IMR-90 (cell line): ENCODE measurements around the gene NUP93. TPM values are rescaled to one million over a fixed set of nuclear protein-coding genes. Genes with fewer than 3 reads are reported as not detected.
"Not testable (repeated sequence)": the region's sequence is repeated elsewhere in the genome, so short reads cannot be mapped to it uniquely, and the experiment has no call there.

Source experiments
- ATAC-seq: fragments of 200-7000 bp; cut with Tn5 transposase; 2 replicates; pipeline ENCODE4 v1.9.1; 2020; ENCODE audit warnings: low read depth, mild to moderate bottlenecking, moderate library complexity
- BruUV-seq: library from RNA; stranded (reverse); fragments of 400-500 nt; replicated peaks from 2 replicates; lab custom pipeline; 2021; lab: Mats Ljungman, UMichigan
- CTCF ChIA-PET: fragments of 300-600 bp; formaldehyde crosslinking; extraction: SDS; loops from one replicate; lab custom pipeline; 2021; ENCODE audit warnings: antibody characterized with exemption; lab: Yijun Ruan, JAX
- POLR2A ChIA-PET: fragments of 300-600 bp; sonication (Branson Sonifier 250); formaldehyde crosslinking; loops from one replicate; lab custom pipeline; 2022; ENCODE audit warnings: antibody characterized with exemption; ENCODE audit not compliant: unreplicated experiment; lab: Charles Lee
- DNase-seq: peaks from one replicate; pipeline ENCODE4 v3.0.0; 2013
- H2AFZ ChIP-seq: replicated peaks from 2 replicates; pipeline ENCODE3; 2013; ENCODE audit warnings: low read length, mild to moderate bottlenecking; ENCODE audit not compliant: poor library complexity
- H2AK5ac ChIP-seq: 2 replicates; pipeline ENCODE4 v1.6.1; 2013; ENCODE audit warnings: low read depth, low read length, inconsistent platforms
- H2AK9ac ChIP-seq: replicated peaks from 2 replicates; pipeline ENCODE3; 2013; ENCODE audit warnings: mild to moderate bottlenecking, low read depth, low read length, moderate library complexity; ENCODE audit not compliant: poor library complexity
- H2BK120ac ChIP-seq: 2 replicates; pipeline ENCODE4 v1.6.1; 2013; ENCODE audit warnings: low read depth, low read length, inconsistent platforms
- H2BK15ac ChIP-seq: 3 replicates; pipeline ENCODE4 v1.6.1; 2013; ENCODE audit warnings: low read depth, low read length, inconsistent platforms
- H2BK20ac ChIP-seq: 2 replicates; pipeline ENCODE4 v1.6.1; 2013; ENCODE audit warnings: low read depth, mild to moderate bottlenecking, inconsistent platforms, low read length, moderate library complexity
- H2BK5ac ChIP-seq: 2 replicates; pipeline ENCODE4 v1.6.1; 2013; ENCODE audit warnings: mild to moderate bottlenecking, low read depth, low read length, inconsistent platforms; ENCODE audit not compliant: poor library complexity, severe bottlenecking
- H3K14ac ChIP-seq: replicated peaks from 2 replicates; pipeline ENCODE4 v1.6.1; 2013; ENCODE audit warnings: low read depth, low read length, inconsistent platforms
- H3K18ac ChIP-seq: 2 replicates; pipeline ENCODE4 v1.6.1; 2013; ENCODE audit warnings: low read depth, low read length, control low read depth
- H3K23ac ChIP-seq: 2 replicates; pipeline ENCODE4 v1.6.1; 2013; ENCODE audit warnings: low read depth, low read length, inconsistent platforms
- H3K27ac ChIP-seq: 2 replicates; pipeline ENCODE4 v1.5.1; 2013; ENCODE audit warnings: mild to moderate bottlenecking, control low read depth, low read length; ENCODE audit not compliant: insufficient read depth
- H3K27me3 ChIP-seq: 2 replicates; pipeline ENCODE4 v1.6.1; 2013; ENCODE audit warnings: low read length; ENCODE audit not compliant: control insufficient read depth, insufficient read depth
- H3K36me3 ChIP-seq: 2 replicates; pipeline ENCODE4 v1.6.1; 2013; ENCODE audit warnings: low read length, mixed read lengths; ENCODE audit not compliant: control insufficient read depth, insufficient read depth
- H3K4ac ChIP-seq: 2 replicates; pipeline ENCODE4 v1.6.1; 2013; ENCODE audit warnings: low read depth, low read length, inconsistent platforms
- H3K4me1 ChIP-seq: 2 replicates; pipeline ENCODE4 v1.6.1; 2013; ENCODE audit warnings: low read length, mixed read lengths; ENCODE audit not compliant: control insufficient read depth, insufficient read depth
- H3K4me2 ChIP-seq: 2 replicates; pipeline ENCODE4 v1.6.1; 2013; ENCODE audit warnings: low read depth, mild to moderate bottlenecking, control low read depth, low read length, moderate library complexity
- H3K4me3 ChIP-seq: 2 replicates; pipeline ENCODE4 v1.5.1; 2013; ENCODE audit warnings: low read depth, mild to moderate bottlenecking, control low read depth, low read length, moderate library complexity; ENCODE audit not compliant: insufficient read depth
- H3K56ac ChIP-seq: 2 replicates; pipeline ENCODE4 v1.6.1; 2013; ENCODE audit warnings: low read length, inconsistent platforms; ENCODE audit not compliant: insufficient read depth; ENCODE audit errors: extremely low read depth
- H3K79me1 ChIP-seq, 2 experiments: 2 replicates each; pipeline ENCODE4 v1.6.1; 2013; ENCODE audit warnings: low read length in 2 of 2, inconsistent platforms in 1 of 2, low read depth in 1 of 2
- H3K9ac ChIP-seq: 2 replicates; pipeline ENCODE4 v1.6.1; 2013; ENCODE audit warnings: low read depth, low read length, control low read depth
- H3K9me1 ChIP-seq: 2 replicates; pipeline ENCODE4 v1.6.1; 2013; ENCODE audit warnings: low read length, inconsistent platforms; ENCODE audit not compliant: insufficient read depth
- H3K9me3 ChIP-seq: 2 replicates; pipeline ENCODE4 v1.6.1; 2013; ENCODE audit warnings: low read length; ENCODE audit not compliant: control insufficient read depth, insufficient read depth
- H4K20me1 ChIP-seq: 2 replicates; pipeline ENCODE4 v1.6.1; 2013; ENCODE audit warnings: low read length, inconsistent platforms; ENCODE audit not compliant: insufficient read depth
- H4K5ac ChIP-seq: 2 replicates; pipeline ENCODE4 v1.6.1; 2013; ENCODE audit warnings: mild to moderate bottlenecking, low read depth, low read length, control low read depth
- H4K8ac ChIP-seq, 2 experiments: 2 replicates each; pipeline ENCODE4 v1.6.1; 2013; ENCODE audit warnings: low read depth in 2 of 2, low read length in 2 of 2, control low read depth in 1 of 2, inconsistent platforms in 1 of 2
- H4K91ac ChIP-seq: 2 replicates; pipeline ENCODE4 v1.6.1; 2013; ENCODE audit warnings: low read depth, low read length, inconsistent platforms; ENCODE audit not compliant: insufficient read depth
- WGBS, 2 experiments: methylation state at CpG; one replicate each; pipeline versions ENCODE4 v1.1.5 to v1.1.7; 2013; ENCODE audit warnings: missing lambda C conversion rate in 2 of 2; ENCODE audit not compliant: insufficient read length in 1 of 2; ENCODE audit errors: extremely low coverage in 2 of 2; 5-methylcytosine and 5-hydroxymethylcytosine counted together
- dilution Hi-C: fragments of 300-500 bp; cut with HindIII; formaldehyde crosslinking; loops from one replicate; pipeline ENCODE4 v1.14.3; 2018; ENCODE audit warnings: low sequenced_read_pairs; ENCODE audit not compliant: unreplicated experiment
- in situ Hi-C: fragments of 300-500 bp; cut with MboI; formaldehyde crosslinking; loops from 3 replicates; pipeline ENCODE4 v1.14.3; 2019; ENCODE audit warnings: low sequenced_read_pairs, inconsistent platforms, mixed read lengths
- intact Hi-C: fragments of 100-400 bp; cut with micrococcal nuclease; formaldehyde crosslinking; loops from 2 replicates; pipeline ENCODE4 v1.10.0; 2022
- polyA plus RNA-seq, 3 experiments: library from polyadenylated mRNA; depleted of rRNA; stranded (reverse); fragments of >200 nt; gene quantifications; 2 replicates each; pipeline ENCODE4 v1.2.3, GENCODE V29; 2012; ENCODE audit warnings: low replicate concordance in 1 of 3
- total RNA-seq: library from RNA; depleted of rRNA; stranded (reverse); fragments of >200 nt; gene quantifications from 2 replicates; pipeline ENCODE4 v1.2.3, GENCODE V29; 2012

NUP93 gene
- total and polyA plus RNA-seq, 2 of the 4 experiments (the other 2 are of a cell fraction): 54.6 to 72.6 TPM

DNA sequence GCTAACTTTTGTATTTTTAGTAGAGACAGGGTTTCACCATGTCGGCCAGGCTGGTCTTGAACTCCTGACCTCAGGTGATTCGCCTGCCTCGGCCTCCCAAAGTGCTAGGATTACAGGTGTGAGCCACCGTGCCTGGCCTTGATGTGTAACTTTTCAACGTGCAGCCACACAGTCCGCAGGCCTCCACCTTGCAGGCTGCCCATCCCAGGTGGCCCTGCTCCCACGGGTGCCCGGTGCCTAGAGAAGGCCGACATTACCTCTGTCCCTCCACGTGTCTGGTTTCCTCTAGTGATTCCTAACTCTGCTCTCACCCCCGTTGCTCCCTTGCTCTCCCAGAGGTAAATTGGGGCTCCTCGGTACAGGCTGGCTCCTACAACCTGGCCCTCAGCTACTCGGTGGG is 155.0 kb downstream of the NUP93 start:
- intact Hi-C loops, dilution Hi-C loops, H4K20me1 ChIP-seq: not testable (repeated sequence)

More for the DNA sequence above, 155.0 kb downstream of the NUP93 start:
- H4K91ac ChIP-seq, ATAC-seq, H3K4me2 ChIP-seq, CTCF ChIA-PET, H3K14ac ChIP-seq, H3K9me1 ChIP-seq, H3K23ac ChIP-seq, H3K56ac ChIP-seq, H2AK9ac ChIP-seq, H2BK15ac ChIP-seq, BruUV-seq, H3K36me3 ChIP-seq, H3K18ac ChIP-seq, H4K5ac ChIP-seq, H3K4me1 ChIP-seq, DNase-seq, H3K4me3 ChIP-seq, H3K27ac ChIP-seq, in situ Hi-C loops, H2AK5ac ChIP-seq, H3K9me3 ChIP-seq, H3K4ac ChIP-seq, H3K79me1 ChIP-seq, H3K9ac ChIP-seq, H4K8ac ChIP-seq, H2BK20ac ChIP-seq, H2AFZ ChIP-seq, POLR2A ChIA-PET, H2BK120ac ChIP-seq, H2BK5ac ChIP-seq: not testable (repeated sequence)
- WGBS, 2 experiments: 80% methylated on average over 1 of the region's 13 CpGs; no CpG with 5 or more reads in 1 of the 2 experiments
- peaks cover 13% of the 10 kb centered on the region; the same call in 1 of the 2 replicates for H3K27me3 ChIP-seq
